ENCODE data around the gene SLC17A9.

GRCh38 chr20:62916703-62917476 lies 35.6 kb upstream of the SLC17A9 start:
- no peak for TF ChIP-seq POLR2A (IDR thresholded peaks at IDR 0.05; ENCODE audit: extremely low read depth, insufficient read length)
- TF ChIP-seq, protein P1, sequence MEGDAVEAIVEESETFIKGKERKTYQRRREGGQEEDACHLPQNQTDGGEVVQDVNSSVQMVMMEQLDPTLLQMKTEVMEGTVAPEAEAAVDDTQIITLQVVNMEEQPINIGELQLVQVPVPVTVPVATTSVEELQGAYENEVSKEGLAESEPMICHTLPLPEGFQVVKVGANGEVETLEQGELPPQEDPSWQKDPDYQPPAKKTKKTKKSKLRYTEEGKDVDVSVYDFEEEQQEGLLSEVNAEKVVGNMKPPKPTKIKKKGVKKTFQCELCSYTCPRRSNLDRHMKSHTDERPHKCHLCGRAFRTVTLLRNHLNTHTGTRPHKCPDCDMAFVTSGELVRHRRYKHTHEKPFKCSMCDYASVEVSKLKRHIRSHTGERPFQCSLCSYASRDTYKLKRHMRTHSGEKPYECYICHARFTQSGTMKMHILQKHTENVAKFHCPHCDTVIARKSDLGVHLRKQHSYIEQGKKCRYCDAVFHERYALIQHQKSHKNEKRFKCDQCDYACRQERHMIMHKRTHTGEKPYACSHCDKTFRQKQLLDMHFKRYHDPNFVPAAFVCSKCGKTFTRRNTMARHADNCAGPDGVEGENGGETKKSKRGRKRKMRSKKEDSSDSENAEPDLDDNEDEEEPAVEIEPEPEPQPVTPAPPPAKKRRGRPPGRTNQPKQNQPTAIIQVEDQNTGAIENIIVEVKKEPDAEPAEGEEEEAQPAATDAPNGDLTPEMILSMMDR (IDR thresholded peaks at IDR 0.05; ENCODE audit: low read depth, low read length): no peak

Measured in NB4 (cell line).